ENCODE results near the gene DRAP1.
A peak's percentile ranks its signal among the peaks of the same experiment; 100 is the strongest.

The DRAP1 gene

DNA sequence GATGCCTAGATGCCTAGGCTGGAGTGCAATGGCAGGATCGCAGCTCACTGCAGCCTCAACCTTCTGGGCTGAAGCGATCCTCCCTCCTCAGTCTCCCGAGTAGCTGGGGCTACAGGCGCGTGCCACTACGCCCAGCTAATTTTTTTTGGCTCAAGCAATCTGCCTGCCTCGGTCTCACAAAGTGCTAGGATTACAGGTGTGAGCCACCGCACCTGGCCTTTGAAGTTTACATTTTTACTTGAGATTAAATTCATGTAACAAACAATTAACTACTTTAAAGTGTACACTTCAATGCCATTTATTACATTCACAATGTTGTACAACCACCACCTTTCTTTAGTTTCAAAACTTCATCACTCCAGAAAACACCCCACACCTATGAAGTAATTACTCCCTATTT lies 15.5 kb upstream of the DRAP1 start:
- no peak for DNase-seq (ENCODE audit: low read depth)

DNA sequence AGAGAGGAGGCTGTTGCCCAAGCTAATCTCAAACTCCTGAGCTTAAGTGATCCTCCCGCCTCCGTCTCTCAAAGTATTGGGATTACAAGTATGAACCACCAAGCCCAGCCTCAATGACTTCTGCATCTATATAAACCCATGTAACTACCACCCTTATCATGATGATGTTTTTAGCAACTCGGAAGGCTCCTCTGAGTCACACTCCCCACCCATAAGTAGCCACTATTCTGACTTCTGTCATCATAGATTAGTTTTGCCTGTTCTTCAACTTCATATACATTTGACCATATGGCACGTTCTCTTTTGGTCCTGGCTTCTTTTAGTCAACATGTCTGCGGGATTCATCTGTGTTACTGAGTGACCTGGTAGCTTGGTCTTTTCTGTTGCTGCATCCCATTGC lies 12.6 kb upstream of the DRAP1 start:
- no peak for DNase-seq (ENCODE audit: low read depth)

DNA sequence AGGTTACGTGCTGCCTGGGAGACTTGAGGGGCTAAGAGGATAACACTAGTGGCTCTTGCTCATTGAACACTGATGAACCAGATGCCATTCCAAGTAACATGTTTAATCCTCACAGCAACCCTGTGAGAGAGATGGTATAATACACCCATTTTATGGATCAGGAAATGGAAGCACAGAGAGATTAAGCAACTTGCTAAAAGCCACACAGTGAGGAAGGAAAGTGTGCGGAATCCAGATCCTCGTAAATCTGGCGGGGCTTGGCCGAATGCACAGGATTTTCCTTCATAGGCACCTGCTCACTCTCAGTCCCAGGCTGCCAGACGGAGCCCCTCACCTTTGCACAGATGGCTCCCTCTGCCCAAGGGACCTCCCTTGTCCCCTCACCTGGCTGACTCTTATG lies 11.3 kb upstream of the DRAP1 start:
- DNase-seq (ENCODE audit: low read depth): no peak

DNA sequence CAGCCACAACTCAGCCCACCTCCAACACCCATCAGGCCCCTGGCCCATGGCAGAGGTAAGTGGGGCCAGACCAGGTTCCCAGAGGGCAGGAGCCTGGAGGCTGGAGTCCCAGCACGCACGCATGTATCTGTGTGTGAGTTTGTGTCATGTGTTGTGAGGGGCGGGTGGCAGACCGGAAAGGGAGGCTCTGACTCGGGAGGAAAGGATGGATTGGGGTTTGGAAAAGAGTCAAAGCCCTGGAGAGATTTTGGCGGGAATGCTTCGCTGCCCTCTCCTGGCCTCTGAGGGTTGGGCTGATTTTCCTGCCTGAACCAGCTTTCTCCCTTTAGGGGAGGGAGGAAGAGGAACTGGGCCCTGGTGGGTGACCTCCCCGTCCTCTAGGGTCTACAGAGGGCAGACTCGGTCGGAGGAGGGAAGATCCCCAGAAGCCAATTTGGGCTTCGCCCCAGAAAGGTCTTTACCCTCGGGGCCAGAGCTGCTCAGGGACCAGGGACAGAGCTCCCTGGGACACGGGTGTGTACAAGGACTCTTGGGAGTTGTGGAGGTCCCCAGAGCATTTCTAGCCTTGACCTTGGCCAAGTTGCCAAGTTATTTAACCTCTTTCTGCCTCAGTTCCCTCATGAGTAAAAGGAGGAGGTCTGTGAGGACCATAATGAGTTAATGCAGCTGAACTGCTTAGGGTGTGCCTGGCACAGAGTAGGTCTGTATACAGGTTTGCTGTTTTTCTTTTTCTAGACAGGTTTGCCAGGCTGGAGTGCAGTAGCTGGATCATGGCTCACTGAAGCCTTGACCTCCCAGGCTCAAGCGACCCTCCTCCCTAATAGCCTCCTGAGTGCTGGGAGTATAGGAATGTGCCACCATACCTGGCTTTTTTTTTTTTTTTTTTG lies 7.3 kb upstream of the DRAP1 start:
- no peak for DNase-seq (ENCODE audit: low read depth)

DNA sequence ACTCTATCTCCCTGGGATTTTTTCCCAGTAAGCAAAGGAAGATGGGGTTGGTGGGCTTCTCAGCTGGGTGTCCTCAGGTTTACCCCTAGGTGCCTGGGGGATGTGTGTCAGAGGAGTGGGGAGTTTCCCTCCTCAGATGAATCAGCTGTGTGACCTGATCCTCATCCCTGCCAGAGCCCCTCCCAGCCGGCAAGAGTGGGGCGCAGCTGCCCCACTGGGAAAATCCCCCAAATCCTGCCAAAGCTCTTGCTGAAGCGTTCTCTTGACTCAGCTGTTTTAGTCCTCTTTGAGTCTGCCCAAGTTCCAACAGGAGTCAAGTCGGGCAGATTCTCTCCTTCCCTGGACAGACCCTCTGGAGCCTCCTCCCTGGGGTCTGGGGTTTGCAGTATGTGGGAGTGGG lies 6.4 kb upstream of the DRAP1 start:
- no peak for DNase-seq (ENCODE audit: low read depth)

DNA sequence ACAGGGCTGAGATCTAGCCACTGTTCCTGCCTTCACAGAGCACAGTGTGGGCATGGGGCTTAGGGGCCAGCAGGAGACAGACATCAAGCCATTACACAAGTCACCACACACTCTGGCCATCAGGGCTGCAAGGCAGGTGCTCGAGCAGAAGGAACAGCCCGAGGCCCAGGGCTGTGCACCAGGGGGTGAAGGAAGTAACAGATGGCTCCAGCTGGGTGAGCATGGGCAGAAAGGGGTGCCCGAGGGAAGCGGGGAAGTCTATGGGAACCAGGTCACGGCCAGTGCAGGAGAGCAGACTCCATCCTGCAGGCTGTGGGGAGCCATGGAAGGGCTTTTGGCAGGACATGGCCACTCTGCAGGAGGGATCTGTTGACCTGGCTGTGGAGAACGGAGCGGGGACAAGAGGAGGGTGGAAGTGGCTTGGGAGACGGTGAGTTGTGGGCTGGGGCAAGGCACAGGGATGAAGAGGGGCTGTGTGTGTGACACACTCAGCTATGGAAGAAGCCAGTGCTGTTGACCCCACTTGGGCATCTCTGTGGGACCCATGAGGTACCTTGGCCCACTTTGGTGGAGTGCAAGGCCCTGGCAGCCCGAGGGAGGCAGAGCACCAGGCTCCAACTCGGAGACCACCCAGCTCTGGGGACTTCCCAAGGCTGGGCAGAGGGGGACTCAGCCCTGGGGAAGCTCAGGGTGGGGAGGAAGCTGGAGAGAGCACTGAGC lies 4.0 kb upstream of the DRAP1 start:
- DNase-seq (ENCODE audit: low read depth): no peak

DNA sequence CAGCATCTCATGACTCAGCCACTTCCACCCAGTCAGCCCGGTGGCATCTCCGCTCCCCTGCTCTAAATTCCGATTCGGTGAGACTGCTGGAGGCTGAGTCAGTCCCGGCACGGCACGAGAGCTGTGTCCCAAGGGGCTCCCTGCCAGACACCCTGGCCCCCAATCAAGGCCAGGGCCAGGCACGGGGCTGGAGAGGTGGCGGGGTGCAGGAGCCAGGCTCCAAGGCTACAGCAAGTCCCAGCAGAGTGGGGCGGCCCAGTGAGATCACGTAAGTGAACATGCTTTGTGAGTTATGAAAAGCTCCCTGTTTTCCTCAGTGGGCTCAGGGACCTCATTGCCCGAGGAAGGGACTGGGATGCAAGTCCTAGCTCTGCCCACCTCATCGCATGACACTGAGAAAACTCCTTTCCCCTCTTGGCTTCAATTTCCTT lies 3.4 kb upstream of the DRAP1 start:
- no peak for DNase-seq (ENCODE audit: low read depth)

DNA sequence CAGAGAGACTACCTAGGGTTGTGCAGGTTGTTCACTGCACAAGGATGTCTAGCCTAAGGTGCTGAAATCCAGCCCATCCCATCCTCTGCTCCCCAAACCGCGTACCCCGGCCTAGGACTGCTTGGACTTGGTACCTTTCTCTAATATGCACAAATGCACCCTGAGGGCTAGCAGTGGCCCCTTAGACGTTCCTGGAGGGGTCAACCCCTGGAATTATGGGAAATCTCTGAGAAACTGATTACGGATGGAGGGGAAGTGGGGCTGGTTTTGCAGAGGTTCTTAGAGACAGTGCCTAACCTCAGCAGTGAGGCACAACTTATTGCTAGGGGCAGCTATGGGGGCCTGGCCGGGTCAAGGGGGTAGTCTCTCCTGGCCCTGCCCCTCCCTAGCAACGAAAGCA lies 2.8 kb upstream of the DRAP1 start:
- no peak for DNase-seq (ENCODE audit: low read depth)

DNA sequence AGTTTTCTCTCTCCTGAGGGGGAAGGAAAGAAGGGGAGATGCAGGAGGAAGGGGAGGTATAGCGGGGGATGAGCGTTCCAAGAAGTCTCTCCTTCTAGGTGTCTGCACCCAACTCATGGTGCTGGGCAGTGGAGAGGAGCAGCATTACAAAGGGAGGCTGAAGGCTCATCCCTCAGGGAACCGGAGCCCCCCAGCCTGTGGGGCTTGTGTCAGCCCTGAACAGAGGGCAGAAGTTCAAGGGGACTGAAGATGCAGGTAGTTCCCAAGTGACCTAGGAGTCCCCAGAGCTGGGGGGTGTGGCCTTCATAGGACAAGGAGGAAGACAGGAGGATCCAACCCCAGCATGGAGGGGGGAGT lies 2.2 kb upstream of the DRAP1 start:
- DNase-seq (ENCODE audit: low read depth): no peak

DNA sequence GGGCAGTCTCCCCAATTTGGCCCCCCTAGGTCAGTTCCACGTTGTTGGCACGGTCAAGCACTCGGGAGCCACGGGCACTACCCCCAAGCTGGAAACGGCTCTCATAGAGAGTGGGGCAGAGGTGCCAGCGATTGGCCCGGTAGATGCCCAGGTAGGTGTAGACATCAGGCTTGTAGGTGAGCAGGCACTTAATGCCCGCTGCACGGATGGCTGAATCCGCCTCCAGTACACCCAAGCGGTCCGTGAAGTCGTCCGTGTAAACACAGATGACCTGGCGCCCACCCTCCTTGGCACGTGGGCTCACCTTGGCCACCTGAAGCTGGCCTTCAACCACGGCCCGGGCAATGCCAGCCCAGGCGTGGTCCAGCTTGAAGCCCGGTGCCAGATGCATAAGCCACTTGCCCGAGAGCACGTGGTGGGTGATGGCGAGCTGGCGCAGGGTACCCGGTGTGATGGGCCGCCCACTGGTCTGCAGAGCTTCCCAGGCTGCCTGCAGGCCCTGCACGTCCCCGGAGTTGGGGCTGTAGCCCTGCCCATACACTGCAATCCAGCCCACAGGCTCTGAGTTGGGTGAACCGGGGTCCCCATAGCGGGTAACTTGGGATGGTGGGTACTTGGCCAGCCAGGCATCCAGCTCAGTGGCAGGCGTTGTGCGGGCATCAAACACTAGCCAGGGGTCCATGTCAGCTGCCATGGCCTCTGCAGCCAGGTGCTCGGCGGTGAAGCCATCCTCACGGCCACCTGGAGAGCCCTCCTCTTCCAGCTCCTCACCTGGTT lies 1.6 kb upstream of the DRAP1 start:
- DNase-seq (ENCODE audit: low read depth): no peak

DNA sequence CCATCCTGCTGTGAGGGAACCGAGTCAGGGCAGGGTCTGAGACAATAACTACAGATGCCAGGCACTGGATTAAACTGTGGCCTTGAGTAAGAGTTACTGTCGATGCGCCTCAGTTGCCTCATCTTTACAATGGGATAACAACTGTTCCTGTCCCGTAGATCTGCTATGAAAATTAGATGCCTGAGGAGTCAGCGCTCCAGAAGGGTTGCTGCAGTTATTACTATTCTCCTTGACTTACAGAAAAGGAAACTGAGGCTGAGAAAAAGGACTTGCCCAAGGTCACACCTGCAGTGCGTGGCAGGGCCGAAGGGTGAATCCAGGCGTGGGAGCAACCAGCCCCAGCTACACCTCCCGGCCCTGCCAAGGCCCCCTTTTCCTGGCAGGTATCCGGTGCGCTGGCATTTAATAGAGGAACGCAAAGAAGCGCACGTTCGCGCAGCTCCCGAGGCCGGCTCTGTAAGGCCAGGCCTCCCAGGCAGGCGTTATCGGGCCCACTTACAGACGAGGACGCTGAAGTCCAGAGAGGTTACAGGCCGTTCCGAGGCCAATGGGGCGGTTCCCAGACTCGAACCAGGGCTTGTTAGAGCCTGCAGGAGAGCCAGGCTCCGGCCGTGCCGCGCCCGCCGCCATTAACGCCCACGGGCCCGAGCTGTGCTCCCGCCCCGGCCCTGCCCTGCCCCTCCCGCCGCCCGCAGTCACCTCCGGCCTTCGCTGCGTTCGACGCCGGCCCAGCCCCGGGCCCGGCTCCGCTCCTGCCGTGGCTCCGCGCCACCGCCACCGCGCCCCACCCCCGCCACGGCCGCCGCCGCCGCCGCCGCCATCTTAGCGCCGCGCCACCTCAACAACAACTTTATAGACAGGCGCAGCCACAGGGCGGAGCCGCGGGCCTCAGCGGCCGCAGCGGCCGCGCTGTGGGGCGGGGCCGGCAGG lies 750 bp upstream of the DRAP1 start, which contains the start of gene C11orf68:
Gene C11orf68, minus strand, starts transcription at position 852 of the 930 bp plus-strand sequence. Its CDS starts 31 bp downstream, at position 821.
- no peak for DNase-seq (ENCODE audit: low read depth)

DNA sequence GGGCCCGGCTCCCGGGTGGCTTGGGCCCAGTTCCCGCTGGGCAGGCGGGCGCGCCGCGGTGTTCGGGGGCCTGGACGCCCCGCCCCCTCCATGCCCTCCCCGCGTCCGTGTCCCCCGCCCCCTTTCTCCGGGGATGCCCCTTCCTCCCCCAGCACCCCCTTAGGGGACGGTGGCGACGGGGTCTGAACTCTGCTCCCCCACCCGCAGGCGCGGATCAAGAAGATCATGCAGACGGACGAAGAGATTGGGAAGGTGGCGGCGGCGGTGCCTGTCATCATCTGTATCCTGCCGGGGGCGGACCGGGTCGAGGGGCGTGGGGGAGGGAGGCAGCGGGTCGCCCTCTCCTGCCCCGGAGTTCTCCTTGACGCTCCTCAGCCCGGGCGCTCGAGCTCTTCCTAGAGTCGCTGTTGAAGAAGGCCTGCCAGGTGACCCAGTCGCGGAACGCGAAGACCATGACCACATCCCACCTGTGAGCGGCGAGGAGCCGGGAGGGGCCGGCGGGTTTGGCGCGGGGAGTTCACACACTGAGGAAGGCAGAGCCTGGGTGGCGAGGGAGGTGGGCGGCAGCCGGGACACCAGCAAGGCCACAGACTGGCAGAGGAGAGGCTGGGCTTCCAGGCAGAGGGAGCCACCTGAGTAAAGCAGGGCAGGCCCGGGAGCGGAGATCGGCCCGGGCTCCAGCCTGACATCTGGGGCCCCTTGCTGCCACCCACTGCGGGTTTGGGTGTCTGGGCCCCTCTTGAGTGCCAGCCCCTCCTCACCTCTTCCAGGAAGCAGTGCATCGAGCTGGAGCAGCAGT lies 546 bp downstream of the DRAP1 start:
- DNase-seq (ENCODE audit: low read depth): peak; percentile 49

DNA sequence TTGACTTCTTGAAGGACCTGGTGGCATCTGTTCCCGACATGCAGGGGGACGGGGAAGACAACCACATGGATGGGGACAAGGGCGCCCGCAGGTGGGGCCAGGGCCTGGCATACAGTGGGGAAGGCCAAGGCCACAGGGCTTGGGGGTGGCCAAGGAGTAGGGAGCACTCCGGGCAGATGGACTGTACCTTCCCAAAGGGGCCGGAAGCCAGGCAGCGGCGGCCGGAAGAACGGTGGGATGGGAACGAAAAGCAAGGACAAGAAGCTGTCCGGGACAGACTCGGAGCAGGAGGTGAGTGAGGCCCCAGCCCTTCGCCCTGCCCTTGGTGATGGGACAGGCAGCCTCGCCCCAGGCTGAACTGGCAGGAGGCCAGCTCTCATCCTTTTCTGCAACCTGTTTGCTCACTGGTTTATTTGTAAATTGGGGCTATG lies 1.2 kb downstream of the DRAP1 start:
- no peak for DNase-seq (ENCODE audit: low read depth)

DNA sequence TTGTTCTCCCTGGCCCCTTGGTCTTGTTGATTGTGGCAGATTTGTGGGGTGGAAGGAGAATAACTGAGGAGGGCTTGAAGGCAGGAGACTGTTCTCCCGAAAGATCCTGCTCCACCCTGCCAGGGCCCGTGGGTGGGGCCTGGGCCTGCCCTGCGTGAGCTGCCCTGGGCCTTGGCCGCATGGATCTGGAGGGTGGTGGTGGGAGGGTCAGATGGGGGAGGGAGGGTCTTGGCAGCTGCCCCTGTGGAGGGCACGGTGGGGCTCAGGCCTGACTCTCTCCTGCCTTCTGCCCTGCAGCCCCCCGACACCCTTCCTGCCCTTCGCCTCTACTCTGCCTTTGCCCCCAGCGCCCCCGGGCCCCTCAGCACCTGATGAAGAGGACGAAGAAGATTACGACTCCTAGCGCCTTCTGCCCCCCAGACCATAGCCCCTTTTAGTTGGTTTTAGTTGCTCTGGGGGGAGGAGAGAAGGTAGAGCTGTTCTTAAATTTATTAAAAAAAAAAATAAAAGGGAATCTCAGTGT lies 1.9 kb downstream of the DRAP1 start:
- DNase-seq (ENCODE audit: low read depth): no peak

DNA sequence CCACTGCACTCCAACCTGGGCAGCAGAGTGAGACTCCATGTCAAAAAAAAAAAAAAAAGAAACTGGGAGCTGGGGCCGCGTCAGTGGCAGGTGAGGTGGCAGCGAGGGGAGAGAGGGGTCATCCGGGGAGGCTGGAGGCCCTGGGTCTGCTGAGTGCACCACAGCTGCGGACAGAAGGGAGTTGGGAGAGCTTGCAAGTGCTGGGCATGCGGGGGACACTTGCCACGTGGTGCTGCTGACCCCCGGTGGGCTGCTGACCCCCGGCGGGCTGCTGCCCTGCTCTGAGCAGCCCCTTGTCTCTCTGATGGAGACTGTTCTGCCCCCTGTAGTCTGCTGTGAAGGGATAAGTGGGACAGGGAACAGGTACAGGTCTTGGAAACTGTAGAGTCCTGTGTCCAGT lies 2.6 kb downstream of the DRAP1 start:
- no peak for DNase-seq (ENCODE audit: low read depth)

DNA sequence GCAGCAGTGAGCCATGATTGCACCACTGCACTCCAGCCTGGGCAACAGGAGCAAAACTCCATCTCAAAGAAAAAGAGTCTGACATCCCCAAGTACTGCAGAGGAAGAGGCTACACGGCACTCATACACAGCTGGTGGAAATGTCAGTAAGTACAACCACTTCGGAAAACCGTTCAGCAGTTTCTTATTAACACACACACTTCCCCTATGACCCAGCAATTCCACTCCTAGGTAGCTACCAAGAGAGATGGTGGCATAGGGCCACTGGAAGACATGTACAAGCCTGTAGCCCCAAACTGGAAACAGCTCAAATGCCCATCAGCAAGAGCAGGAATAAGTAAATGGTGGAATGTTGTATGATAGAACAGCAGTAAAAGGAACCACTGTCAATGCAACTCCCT lies 3.3 kb downstream of the DRAP1 start:
- DNase-seq (ENCODE audit: low read depth): no peak

DNA sequence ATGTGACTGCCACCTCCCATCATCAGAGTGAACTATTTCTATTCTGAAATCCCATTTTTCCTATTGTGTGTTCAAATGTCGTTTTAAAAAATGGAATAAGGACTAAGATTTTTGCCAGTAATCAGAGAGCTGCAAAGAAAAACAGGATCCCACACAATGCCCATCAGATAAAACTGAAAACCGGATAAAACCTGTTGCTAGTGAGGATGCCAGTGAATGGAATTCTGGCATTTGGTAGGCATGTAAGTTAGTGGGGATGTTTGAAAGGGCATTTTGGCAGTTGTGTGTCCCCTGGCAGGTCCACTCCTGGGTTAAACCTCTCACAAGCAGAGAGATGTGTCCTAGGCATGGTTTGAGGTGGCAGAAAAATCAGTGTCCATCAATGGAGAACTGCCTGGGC lies 6.2 kb downstream of the DRAP1 start:
- no peak for DNase-seq (ENCODE audit: low read depth)

DNA sequence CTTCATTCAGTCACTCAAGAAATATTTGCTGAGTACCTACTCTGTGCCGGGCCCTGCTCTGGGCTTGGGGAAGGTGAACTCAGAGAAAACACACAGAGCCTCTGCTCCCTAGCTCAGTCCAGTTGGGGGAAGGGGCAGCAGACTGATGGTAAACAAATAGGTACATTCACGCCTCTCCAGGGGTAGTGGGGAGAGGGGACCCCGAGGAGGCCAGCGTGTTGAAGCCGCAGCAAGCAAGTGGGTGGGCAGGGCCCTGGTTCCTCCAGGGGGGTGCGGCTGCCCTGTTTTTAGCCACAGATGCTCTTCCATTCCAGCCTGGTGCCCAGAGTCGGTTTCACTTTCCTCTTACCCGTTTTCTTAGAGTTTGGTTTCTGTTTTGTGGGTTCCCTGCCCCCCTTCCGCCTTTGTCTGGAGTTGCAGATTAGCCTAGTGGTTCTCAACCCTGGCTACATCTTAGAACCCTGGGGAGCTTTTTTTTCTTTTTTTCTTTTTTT lies 8.7 kb downstream of the DRAP1 start:
- DNase-seq (ENCODE audit: low read depth): peak; percentile 76

DNA sequence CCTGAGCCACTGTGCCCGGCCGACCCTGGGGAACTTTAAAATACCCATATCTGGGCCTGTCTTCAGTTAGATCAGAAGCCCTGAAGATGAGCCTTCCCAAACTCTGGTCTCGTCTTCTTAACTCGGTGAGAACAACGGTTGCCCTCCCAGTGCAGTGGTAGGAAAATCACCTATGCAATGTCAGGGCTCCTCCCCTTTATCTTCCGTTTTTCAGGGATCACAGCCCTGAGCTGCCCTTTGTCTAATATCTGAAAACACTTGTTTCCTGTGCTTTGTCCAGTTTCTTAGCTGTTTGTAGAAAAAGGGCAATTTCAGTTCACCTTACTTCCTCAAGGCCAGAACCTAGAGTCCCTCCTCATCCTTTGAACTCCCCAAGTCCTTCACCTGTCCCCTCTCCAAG lies 9.4 kb downstream of the DRAP1 start:
- DNase-seq (ENCODE audit: low read depth): no peak
